T47D (cell line): ENCODE results near the gene SP140.
A peak's percentile ranks its signal among the peaks of the same experiment; 100 is the strongest.
"Not testable (repeated sequence)": the region's sequence is repeated elsewhere in the genome, so short reads cannot be mapped to it uniquely, and the experiment has no call there.

Experiments
- DNase-seq, 2 experiments: peaks; one replicate each; pipeline versions ENCODE4 v3.0.0 to v3.0.0-alpha.2; 2011 to 2012; ENCODE audit warnings: low read depth in 1 of 2, low spot score in 1 of 2
- JUND ChIP-seq: IDR thresholded peaks from 2 replicates; pipeline ENCODE4 v1.6.1; 2012; ENCODE audit warnings: low read depth
- in situ Hi-C: cut with HindIII; loops from 2 replicates; pipeline ENCODE4 v1.10.0; 2016; ENCODE audit warnings: low sequenced_read_pairs, low pct_unique_long_range_greater_than_20kb

The SP140 gene

DNA sequence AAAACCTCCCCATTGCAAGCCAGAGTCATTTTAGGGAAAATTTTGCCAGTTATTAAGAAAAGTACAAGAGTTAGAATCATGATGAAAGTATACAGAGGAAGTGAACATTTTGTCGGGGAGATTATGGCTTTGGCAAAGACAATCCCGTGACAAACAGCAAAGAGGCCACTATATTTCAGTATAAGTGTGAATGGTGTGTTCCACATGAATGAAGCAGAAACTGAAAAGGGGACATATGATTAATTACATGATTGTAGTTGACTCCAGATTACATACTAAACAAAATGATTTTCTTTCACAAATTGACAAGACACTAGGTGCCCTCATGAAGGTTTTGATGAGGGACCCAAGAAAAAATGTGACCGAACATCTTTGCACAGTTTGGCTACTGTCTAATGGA is 42.0 kb downstream of the SP140 start:
- no peak for TF ChIP-seq JUND
- DNase-seq = no peak
- in situ Hi-C loops = no loop called here

DNA sequence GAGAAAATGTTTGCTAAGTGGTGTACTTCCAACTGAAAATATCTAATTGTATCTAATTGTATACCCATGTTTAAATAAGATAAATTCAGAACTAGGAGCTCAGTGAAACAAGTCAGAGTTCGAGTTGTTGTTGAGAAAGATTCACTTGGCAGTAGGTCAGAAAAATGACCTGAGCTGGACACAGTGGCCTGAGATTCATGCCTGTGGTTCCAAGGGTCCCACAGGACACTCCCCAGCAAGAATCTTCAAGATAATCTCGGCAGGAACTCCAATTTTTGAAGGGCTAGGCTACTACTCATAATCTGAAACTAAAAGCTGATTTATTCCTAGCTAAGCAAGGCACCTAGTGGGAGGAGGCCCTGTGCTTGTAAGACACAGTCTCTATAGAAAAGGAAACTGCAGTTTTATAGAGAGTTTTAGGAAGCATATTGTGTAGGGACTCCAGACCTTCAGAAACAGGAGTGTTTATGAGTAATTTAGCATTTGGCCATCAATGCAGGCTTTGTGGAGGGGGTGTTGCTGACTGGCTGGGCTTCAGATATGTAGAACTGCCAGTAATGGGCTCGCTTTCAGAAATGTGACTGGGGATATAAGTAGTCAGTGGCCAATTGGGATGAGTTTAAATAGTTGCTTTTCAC is 43.2 kb downstream of the SP140 start:
- no peak for TF ChIP-seq JUND
- no peak for DNase-seq
- in situ Hi-C loops = no loop called here

DNA sequence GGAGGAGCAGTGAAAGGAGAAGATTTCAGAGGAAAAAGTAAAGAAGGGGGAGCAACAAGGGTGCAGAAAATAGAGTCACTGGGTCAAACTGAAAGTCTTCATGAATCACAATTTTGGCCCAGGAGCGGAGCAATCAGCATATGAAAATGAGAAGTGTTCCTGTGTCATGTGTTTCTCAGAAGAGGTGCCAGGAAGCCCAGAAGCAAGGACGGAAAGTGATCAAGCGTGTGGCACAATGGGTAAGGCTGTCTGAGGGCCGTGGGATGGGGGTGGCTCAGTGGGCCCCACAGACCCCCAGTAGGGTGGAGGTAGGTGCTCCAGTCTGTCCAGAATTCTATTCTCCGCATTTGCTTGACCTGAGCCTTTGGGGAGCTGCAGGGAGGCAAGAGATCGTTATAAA is 44.2 kb downstream of the SP140 start:
- TF ChIP-seq JUND = no peak
- DNase-seq = no peak
- in situ Hi-C loops = no loop called here

DNA sequence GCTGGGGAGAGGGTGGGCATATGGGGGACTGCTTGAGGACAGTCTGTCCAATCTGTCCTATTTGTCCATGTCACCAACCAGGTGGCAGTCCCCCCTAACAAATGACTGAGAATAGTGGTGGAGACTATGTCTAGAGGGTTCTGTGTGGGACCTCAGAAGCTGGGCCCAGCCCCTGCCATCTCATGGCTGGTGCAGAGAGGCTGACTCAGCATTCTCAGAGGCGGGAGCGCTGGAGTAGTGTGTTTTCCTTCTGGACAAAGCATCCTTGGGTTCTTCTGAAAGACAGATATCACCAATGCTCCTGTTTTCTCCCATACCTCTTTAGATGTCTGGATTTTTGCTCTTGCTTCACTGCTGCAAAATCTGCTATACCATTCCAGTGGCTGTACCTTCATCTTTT is 57.4 kb downstream of the SP140 start:
- in situ Hi-C loops = no loop called here
- TF ChIP-seq JUND = no peak
- no peak for DNase-seq

DNA sequence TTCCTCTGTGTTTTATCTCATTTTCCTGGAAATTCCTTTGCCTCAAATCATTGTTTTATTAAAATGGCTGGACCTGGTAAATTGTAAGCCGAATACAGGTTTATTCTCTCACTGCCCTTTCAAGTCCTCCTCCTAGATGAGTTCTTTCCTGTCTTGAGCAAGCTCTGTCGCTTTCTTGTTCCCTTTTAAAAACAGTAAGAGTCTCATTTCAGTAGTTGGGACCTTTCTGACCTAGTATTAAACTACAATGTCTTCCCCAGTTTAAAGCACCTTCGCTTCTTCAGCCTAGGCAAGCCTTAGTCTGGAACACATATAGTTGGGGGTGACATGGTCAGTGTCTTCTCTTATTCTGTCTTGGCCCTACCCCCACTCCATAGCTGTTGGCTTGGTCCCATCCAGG is 60.5 kb downstream of the SP140 start:
- TF ChIP-seq JUND = no peak
- in situ Hi-C loops = no loop called here
- no peak for DNase-seq

DNA sequence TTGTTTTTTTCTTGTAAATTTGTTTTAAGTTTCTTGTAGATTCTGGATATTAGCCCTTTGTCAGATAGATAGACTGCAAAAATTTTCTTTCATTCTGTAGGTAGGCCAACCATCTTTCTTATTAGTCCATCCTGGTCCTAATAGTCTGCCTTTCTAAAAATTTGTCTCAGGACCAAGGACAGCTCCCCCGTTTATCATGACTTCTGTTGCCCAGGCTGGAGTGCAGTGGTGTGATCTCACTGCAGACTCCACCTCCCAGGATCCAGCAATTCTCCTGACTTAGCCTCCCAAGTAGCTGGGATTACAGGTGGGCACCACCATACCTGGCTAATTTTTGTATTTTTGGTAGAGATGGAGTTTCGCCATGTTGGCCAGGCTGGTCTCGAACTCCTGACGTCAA is 63.8 kb downstream of the SP140 start:
- in situ Hi-C loops = not testable (repeated sequence)
- peak in 1 of 2 experiments; percentile 63 for DNase-seq

DNA sequence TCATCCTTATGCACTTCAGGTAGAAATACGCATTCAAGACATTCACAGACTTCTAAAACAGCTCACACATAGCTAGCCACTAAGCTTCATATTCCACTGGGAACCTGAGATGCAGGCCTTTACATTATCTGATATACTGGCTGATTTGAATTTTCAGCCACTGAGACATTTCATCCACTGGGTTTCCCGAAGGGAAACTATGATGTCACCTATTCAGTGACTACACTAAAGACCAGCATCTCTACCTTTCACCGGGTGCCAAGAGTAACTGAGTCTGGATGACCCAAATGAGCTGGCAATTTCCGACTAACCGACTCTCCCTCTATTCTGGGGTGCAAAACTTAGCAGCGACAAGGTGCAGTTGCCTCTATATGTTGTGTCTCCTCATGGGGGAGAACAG is 69.7 kb downstream of the SP140 start:
- TF ChIP-seq JUND = no peak
- in situ Hi-C loops = no loop called here
- no peak for DNase-seq

DNA sequence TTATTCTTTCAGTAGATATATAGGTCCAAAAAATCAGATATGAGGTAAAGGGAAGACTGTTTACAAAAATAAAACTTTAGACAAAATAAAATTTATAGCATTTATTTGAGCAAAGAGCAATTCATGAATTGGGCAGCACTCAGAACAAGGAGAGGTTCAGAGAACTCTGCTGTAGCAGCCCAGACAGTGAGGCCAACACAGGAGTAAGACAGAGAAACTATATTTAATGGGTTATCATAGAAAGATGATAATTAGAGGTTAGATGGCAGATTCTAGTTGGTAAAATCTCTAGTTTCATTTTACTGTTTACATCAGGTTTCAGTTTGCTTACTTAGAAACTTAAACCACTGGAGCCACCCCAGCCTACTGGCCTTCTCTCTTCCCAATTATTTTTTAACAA is 71.4 kb downstream of the SP140 start:
- DNase-seq = no peak
- no peak for TF ChIP-seq JUND
- in situ Hi-C loops = no loop called here

DNA sequence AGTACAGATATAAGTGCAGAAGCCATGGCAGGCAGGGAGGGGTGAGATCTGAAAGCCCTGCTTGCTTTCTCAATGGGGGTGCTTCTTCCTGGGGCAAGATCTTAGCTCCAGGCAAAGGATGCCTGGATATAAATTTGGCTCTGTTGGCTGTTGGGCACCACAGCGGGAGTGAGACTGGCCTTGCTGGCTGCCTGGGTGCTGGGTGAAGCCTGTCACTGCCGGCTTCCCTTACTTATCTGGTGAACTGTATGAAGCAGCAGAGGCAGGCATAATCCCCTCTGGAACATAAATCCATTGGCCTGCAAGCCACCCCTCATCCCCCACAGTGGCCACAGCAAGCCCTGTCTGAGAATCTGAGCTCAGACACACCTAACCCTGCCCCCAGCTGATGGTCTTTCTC is 74.1 kb downstream of the SP140 start:
- in situ Hi-C loops = no loop called here
- no peak for DNase-seq
- TF ChIP-seq JUND = no peak

DNA sequence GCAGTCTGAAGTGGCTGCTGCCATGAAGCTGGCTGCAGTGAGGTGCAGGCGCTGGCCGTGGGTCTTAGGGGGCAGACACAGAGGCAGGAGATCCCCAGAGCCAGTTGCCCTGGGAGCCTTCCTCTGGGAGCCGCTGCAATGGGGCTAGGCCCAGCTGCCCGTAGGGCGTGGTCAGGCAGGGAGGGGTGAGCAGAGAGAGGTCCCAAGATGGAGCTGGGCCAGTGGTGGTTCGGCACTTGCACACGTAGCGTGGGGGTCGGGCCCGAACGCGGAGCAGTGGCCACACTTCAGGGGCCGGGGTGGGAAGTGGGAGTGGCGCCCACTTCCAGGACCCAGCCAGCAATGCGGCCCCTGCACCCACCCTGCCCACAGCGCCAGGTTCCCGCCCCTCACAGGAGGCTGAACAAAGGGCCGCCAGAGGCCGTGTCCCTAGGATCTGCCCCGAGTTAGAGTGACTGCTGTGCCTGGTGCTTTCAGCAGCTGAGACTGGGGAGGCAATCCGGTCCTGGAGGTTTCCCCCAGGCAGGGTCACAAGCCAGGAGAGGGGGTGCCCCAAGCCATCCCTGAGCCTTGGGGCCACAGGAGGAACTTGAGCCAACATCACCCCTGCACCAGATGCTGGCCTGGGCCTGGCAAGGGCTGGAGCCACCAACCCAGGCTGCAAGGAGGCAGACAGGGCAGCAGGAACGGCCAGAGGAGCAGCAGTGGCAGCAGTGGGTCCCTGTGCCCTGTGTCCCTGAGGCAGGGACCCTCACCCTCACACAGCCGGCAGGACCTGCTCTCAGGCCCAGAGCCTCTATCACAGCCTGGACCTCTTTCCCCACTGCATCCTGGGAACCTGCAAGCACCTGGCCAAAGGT is 80.1 kb downstream of the SP140 start:
- in situ Hi-C loops = no loop called here
- TF ChIP-seq JUND = no peak
- DNase-seq = no peak

DNA sequence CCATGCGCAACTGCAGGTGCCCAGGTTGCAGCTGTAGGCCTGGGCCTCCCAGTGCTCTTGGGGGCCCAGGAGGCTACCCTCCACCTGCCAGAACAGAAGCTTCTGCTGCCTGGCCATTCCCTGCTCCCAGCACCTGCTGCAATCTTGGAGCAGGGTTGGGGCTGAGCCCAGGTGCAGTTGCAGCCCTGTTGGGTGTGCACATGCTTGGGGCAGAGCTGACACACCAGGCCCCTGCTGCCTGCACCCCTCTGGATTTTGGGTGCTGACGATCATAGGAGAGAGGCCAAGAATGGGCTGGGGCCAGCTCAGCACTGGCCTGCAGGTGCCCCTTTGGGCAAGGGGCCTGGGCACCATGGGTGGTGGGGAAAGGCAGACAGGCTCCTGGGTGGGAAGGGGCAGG is 80.9 kb downstream of the SP140 start:
- in situ Hi-C loops = no loop called here
- no peak for DNase-seq
- no peak for TF ChIP-seq JUND

DNA sequence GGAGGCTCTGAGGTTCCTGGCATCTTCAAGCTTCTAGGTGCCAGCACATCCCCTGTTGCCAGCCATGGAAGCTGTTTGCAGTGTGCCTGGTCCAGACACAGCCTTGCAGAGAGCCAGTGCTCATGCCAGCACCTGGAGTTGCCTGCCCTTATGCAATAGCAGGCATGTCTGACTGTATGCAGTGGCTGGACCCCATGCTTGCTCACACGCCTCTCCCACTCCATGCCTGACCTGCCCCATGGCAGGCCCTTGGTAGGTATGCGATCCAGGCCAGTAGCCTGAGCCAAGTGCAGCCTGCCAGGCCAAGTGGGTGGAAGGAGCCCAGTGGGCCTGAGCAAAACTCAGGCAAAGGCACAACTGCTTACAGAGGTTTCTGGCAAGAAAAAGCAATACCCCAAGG is 81.9 kb downstream of the SP140 start:
- TF ChIP-seq JUND = no peak
- in situ Hi-C loops = no loop called here
- DNase-seq = no peak

DNA sequence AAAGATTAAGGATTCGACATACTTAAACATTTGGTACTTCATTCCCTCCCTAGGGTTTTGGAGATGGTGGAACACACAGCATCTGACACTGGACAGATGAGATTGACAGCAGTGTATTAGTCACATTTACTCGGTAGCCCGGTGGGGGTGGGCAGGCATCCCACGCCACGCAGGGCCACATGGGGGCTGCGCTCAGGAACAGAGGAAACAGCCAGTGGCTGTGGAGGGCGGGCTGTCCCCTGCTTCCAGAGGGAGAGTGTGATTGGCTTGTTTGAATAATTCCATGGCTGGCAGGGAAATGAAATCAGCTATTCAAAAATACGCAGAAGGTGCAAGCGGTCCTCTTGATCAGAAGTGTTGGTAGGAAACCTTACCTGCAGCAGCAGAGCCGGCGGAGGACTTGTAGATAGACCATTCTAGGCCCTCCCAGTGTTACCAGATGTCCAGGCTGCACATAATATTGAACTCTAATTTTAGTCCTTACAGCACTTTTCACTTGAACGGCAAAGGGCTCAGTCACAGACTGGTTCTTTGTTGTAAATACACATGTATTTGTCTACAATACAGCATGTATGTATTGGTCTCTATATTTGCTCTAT is 83.0 kb downstream of the SP140 start:
- no peak for TF ChIP-seq JUND
- in situ Hi-C loops = no loop called here

DNA sequence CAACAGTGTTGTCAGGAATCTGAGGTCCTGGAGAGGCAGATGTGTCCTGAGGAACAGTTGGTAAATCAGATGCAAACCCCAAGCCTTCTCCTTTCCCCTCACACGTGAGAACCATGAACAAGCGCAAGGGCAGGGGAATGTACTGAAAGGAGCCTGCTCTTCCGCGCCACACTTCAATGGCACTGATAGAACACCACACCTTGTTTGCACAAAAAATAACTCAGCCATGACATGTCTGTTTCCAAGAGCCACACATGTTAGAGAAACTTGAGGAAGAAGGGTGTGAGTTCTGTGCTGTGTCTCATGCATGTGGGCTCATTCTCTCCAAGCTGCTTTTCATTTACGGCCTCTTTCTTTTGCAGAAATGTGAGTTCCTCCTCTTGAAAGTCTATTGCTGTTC is 85.3 kb downstream of the SP140 start:
- DNase-seq, in situ Hi-C loops: not testable (repeated sequence)

More for the DNA sequence above, 83.0 kb downstream of the SP140 start:
- no peak for DNase-seq

DNA sequence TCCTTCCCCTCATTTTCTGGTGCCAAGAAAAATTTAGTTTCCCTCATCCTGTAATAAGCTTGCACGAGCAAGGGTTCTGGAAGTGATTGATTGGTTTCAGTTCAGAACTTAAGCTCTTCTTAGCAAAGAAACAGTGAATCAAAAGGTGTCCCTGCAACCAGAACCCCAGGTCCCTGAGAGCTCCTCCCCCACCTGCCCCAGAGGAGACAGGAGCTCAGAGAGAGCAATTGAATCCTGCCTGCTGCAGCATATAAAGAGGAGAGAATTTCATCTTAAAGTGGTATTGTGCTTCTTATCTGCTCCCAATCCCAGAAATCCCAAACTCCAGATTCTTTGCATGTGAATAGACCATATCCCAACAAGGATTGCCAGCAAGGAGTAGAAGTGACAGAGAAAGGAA is 86.1 kb downstream of the SP140 start:
- in situ Hi-C loops, DNase-seq: not testable (repeated sequence)
